GM12801 (cell line): ENCODE results near the gene ZEB1.

Source experiments
- CTCF ChIP-seq: IDR thresholded peaks from one replicate; pipeline ENCODE4 v1.5.1; 2011; ENCODE audit warnings: control low read depth; ENCODE audit not compliant: insufficient read length; ENCODE audit errors: extremely low read depth

The ZEB1 gene

GRCh38 chr10:31343551-31343950, 24.5 kb downstream of the ZEB1 start:
- TF ChIP-seq CTCF = no peak

GRCh38 chr10:31345886-31346285, 26.9 kb downstream of the ZEB1 start:
- TF ChIP-seq CTCF = no peak

- no peak for TF ChIP-seq CTCF
Measured at GRCh38 chr10:31346953-31347352, 27.9 kb downstream of the ZEB1 start.

- TF ChIP-seq CTCF = no peak
Measured at GRCh38 chr10:31347705-31348104, 28.7 kb downstream of the ZEB1 start.

- no peak for TF ChIP-seq CTCF
Measured at GRCh38 chr10:31350891-31351290, 31.9 kb downstream of the ZEB1 start.

- no peak for TF ChIP-seq CTCF
Measured at GRCh38 chr10:31352436-31353226, 33.6 kb downstream of the ZEB1 start.

- no peak for TF ChIP-seq CTCF
Measured at GRCh38 chr10:31353574-31353973, 34.6 kb downstream of the ZEB1 start.
